Skeletal muscle satellite cell (primary cell): ENCODE results near the gene ADAMTS14.

ENCODE experiments used
- H3K27me3 ChIP-seq: 2 replicates; pipeline ENCODE4 v1.7.0; 2013; ENCODE audit warnings: low read length; ENCODE audit not compliant: control insufficient read depth, insufficient read depth
- H3K36me3 ChIP-seq: 2 replicates; pipeline ENCODE4 v1.7.0; 2013; ENCODE audit warnings: mild to moderate bottlenecking, control low read depth, low read length; ENCODE audit not compliant: insufficient read depth
- H3K4me1 ChIP-seq: 2 replicates; pipeline ENCODE4 v1.7.0; 2013; ENCODE audit warnings: low read length; ENCODE audit not compliant: control insufficient read depth, insufficient read depth
- H3K4me2 ChIP-seq: 2 replicates; pipeline ENCODE4 v1.7.0; 2013; ENCODE audit warnings: mild to moderate bottlenecking, low read length
- H3K4me3 ChIP-seq: 2 replicates; pipeline ENCODE4 v1.7.0; 2013; ENCODE audit warnings: low read length
- H3K9ac ChIP-seq: 2 replicates; pipeline ENCODE4 v1.7.0; 2013; ENCODE audit warnings: mild to moderate bottlenecking, low read depth, low read length, moderate library complexity
- H3K9me3 ChIP-seq: replicated peaks from 2 replicates; pipeline ENCODE4 v1.7.0; 2013; ENCODE audit warnings: mild to moderate bottlenecking, control low read depth, low read length

Gene ADAMTS14

DNA sequence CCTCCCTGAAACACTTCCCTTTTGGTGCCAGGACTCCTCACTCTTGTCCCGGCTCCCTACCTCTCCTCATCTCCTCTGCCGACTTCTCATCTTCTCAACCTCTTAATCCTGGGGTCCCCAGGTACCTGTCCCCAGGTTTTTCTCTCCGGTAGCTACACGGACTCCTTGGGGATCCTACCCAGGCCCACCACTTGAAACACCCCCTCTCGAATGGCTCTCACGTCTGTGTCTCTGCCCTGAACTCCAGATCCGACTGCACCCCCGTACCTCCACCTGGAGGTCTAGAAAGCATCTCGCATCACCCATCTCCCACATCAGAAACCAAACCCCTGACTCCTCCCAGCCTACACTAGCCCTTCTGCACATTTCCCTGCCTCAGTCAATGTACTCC lies 108.1 kb downstream of the ADAMTS14 start:
- Histone ChIP-seq H3K9ac (no peak overlapping the region), H3K4me2 (no peak overlapping the region), H3K27me3 (peaks cover 51% of the 10 kb centered on the region), H3K4me3 (no peak overlapping the region), H3K36me3 (no peaks in the 10 kb centered on the region), H3K4me1 (no peaks in the 10 kb centered on the region), H3K9me3 (no peaks in the 10 kb centered on the region)

DNA sequence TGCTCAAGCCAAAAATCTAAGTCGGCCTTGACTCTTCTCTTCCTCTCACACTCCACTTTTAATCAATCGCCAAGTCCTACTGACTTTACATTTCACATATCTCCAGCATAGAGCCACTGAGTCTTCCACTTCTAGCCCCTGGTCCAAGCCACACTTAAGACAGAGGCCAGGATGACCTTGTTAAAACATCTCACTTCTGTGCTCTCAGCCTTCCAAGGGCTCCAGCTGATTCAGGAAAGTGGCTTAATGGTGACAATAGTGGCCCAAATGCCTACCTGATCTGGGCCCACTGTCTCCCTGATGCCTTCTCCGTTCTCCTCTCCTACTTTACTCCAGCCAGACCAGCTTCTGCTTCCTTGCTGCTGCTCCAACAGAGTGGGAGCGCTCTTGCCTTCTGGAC lies 108.5 kb downstream of the ADAMTS14 start:
- Histone ChIP-seq H3K4me2 (no peak overlapping the region), H3K4me1 (no peaks in the 10 kb centered on the region), H3K27me3 (peaks cover 55% of the 10 kb centered on the region), H3K4me3 (no peak overlapping the region), H3K9ac (no peak overlapping the region), H3K36me3 (no peaks in the 10 kb centered on the region), H3K9me3 (no peaks in the 10 kb centered on the region)

DNA sequence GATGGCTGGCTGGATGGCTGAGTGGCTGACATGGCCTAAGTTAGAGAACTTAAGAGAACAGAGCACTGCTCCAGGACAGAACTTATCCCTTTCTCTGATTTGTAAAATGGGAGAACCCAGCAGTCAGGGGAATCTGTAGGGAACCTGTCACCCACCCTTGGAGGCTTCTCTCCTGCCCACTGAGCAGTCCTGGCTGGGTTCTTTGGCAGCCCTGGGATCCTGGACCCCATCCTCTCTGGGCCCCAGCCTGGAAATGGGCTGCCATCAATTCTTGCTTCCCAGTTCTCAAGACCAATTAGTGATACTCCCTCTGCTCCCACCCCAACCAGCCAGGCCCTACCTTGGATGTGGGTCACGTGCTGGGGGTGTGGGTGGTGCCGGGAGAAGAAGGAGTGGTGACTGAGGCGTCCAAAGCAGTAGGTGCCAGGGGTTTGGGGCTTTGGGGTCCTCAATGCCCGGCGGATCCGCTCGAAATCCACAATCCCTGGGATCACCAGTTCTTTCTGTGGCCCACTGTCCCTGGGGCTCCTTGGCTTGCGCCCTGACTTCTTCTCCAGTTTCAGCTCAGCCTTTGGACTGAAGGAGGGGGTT lies 109.2 kb downstream of the ADAMTS14 start:
- Histone ChIP-seq H3K4me2 (no peak overlapping the region), H3K4me3 (no peak overlapping the region), H3K9ac (no peak overlapping the region), H3K27me3 (peaks cover 61% of the 10 kb centered on the region), H3K36me3 (no peaks in the 10 kb centered on the region), H3K9me3 (no peaks in the 10 kb centered on the region), H3K4me1 (peaks cover 2% of the 10 kb centered on the region)

DNA sequence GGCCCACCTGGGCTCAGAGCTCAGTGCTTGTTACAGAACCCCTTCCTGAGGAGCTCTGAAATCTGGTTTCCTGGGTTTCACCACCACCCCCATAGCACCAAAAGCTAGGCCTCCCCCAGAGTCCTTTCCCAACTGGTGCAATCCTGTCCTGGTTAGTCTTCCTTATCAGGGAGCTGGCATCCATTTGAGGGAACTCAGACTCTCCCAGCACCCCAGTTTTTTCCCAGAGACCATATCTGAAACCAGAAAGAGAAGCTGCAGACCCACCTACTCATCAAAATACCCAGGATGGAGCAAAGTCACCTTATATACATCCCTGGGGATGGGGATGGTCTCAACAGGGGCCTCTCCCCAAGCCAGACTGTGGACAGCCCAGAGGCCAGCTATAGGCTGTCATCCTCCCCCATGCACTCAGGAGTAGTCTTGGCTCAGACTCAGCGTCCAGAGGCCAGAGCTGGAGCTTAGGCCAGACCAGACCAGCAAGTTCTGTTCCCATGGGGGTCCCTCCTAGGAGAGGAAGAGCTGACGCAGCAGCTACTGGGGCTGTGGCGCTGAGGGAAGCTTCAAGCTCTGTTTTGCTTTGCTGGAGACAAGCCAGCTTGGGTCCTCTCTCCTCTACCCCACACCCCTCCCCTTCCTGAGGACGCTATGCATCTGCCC lies 109.9 kb downstream of the ADAMTS14 start:
- Histone ChIP-seq H3K4me2 (no peak overlapping the region), H3K9me3 (no peaks in the 10 kb centered on the region), H3K9ac (no peak overlapping the region), H3K4me3 (no peak overlapping the region), H3K36me3 (no peaks in the 10 kb centered on the region), H3K27me3 (peaks cover 58% of the 10 kb centered on the region), H3K4me1 (peaks cover 3% of the 10 kb centered on the region)

DNA sequence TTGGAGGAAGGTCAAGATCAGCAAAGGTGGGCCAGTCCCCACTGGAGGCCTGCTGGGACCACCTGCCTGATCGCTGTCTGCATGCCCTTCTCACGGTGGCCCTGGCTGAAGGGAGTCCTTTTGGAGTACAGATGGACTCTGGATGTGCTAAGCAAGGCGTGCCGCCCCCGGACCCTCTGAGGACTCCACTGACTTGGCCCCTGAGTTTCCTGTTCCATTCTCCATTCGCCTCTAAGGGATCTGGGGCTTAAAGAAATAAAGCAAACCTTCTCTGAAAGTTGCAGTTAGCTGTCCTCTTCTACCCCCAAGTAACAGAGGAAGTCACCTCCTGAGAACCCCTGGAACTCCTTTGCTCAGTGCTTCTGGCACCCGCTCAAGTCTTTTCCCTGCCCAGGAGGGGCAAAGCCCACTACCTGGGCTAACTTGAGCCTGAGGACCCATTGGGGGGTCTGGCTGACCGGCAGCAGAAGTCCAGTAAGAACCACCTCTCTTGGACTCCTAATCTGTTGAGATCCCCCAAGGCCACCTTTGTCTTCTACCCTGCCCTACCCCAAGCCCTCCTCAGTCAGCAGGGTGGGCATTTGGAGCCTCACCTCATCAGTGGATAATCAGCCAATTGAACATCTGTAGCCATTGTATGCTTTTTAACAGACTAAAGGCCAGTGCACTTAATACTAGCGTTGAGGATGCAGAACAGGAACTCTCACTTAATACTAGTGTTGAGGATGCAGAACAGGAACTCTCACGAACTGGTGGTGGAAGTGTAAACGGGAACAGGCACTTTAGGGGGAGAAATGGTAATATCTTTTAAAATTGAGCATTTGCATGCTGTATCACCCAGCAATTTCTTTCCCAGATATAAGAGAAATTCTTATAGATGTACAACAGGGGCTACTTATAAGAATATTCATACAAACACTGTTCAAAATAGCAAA lies 110.7 kb downstream of the ADAMTS14 start:
- Histone ChIP-seq H3K4me3 (no peak overlapping the region), H3K4me1 (peaks cover 3% of the 10 kb centered on the region), H3K9me3 (no peaks in the 10 kb centered on the region), H3K9ac (no peak overlapping the region), H3K36me3 (no peaks in the 10 kb centered on the region), H3K4me2 (no peak overlapping the region), H3K27me3 (peaks cover 61% of the 10 kb centered on the region)

DNA sequence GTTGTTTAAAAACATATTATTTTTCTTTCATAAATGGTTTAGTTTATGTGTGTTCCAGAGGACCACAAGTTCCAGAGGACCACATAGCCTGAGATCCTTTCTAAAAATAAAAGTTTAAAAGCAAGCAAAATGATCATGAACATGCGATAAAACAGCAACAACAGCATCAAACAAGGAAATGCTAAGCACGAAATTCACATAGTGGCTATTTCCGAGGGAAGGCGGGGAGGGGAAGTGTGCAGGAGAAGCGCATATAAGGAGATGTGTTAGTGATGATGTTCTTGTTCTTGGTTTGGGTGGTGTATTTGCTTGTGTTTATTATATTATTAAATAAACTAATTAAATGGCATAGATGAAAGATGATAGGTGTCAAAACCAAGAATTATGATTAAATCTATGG lies 111.7 kb downstream of the ADAMTS14 start:
- H3K4me1 ChIP-seq, result peaks cover 3% of the 10 kb centered on the region
- H3K4me3 ChIP-seq, result no peak overlapping the region
- H3K27me3 ChIP-seq, result peaks cover 71% of the 10 kb centered on the region
- H3K4me2 ChIP-seq, result no peak overlapping the region
- no peak overlapping the region for H3K9ac ChIP-seq
- no peaks in the 10 kb centered on the region for H3K9me3 ChIP-seq
- no peaks in the 10 kb centered on the region for H3K36me3 ChIP-seq

- H3K9ac ChIP-seq, result no peak overlapping the region
- H3K36me3 ChIP-seq, result no peaks in the 10 kb centered on the region
- H3K4me1 ChIP-seq, result peaks cover 3% of the 10 kb centered on the region
- peaks cover 71% of the 10 kb centered on the region for H3K27me3 ChIP-seq
- no peaks in the 10 kb centered on the region for H3K9me3 ChIP-seq
- no peak overlapping the region for H3K4me3 ChIP-seq
- H3K4me2 ChIP-seq, result no peak overlapping the region
Measured at GRCh38 chr10:70784471-70784870, 112.2 kb downstream of the ADAMTS14 start.

GRCh38 chr10:70785190-70785589 lies 112.9 kb downstream of the ADAMTS14 start, which contains the start of gene TBATA:
Gene TBATA (minus strand): TSS chr10:70785377. CDS start chr10:70783379, 1,998 bp downstream.
- H3K4me3 ChIP-seq, result no peak within 1 kb of the TSS
- H3K4me2 ChIP-seq, result no peak within 1 kb of the TSS
- no peak within 1 kb of the TSS for H3K9ac ChIP-seq
- peaks cover 3% of the 10 kb centered on the region for H3K4me1 ChIP-seq
- H3K36me3 ChIP-seq, result no peaks in the 10 kb centered on the region
- peaks cover 68% of the 10 kb centered on the region for H3K27me3 ChIP-seq
- no peaks in the 10 kb centered on the region for H3K9me3 ChIP-seq

- peaks cover 68% of the 10 kb centered on the region for H3K27me3 ChIP-seq
- H3K9ac ChIP-seq, result no peak overlapping the region
- no peaks in the 10 kb centered on the region for H3K36me3 ChIP-seq
- H3K4me3 ChIP-seq, result no peak overlapping the region
- H3K9me3 ChIP-seq, result no peaks in the 10 kb centered on the region
- peaks cover 3% of the 10 kb centered on the region for H3K4me1 ChIP-seq
- H3K4me2 ChIP-seq, result no peak overlapping the region
Measured at GRCh38 chr10:70786799-70787415, 114.6 kb downstream of the ADAMTS14 start.

- Histone ChIP-seq H3K9me3 (no peaks in the 10 kb centered on the region), H3K9ac (no peak overlapping the region), H3K4me3 (no peak overlapping the region), H3K4me1 (peaks cover 2% of the 10 kb centered on the region), H3K36me3 (no peaks in the 10 kb centered on the region), H3K4me2 (no peak overlapping the region), H3K27me3 (peaks cover 59% of the 10 kb centered on the region)
Measured at GRCh38 chr10:70791386-70792039, 119.2 kb downstream of the ADAMTS14 start.

- Histone ChIP-seq H3K4me1 (no peaks in the 10 kb centered on the region), H3K9me3 (no peaks in the 10 kb centered on the region), H3K36me3 (no peaks in the 10 kb centered on the region), H3K4me2 (no peak overlapping the region), H3K9ac (no peak overlapping the region), H3K4me3 (no peak overlapping the region), H3K27me3 (peaks cover 58% of the 10 kb centered on the region)
Measured at GRCh38 chr10:70795613-70796012, 123.3 kb downstream of the ADAMTS14 start.
